NCI-H82 (cell line): ENCODE results near the gene PROSER2.

Source experiments
- DNase-seq: peaks from one replicate; lab custom pipeline; 2025; lab: John Stamatoyannopoulos, UW

Gene PROSER2

DNA sequence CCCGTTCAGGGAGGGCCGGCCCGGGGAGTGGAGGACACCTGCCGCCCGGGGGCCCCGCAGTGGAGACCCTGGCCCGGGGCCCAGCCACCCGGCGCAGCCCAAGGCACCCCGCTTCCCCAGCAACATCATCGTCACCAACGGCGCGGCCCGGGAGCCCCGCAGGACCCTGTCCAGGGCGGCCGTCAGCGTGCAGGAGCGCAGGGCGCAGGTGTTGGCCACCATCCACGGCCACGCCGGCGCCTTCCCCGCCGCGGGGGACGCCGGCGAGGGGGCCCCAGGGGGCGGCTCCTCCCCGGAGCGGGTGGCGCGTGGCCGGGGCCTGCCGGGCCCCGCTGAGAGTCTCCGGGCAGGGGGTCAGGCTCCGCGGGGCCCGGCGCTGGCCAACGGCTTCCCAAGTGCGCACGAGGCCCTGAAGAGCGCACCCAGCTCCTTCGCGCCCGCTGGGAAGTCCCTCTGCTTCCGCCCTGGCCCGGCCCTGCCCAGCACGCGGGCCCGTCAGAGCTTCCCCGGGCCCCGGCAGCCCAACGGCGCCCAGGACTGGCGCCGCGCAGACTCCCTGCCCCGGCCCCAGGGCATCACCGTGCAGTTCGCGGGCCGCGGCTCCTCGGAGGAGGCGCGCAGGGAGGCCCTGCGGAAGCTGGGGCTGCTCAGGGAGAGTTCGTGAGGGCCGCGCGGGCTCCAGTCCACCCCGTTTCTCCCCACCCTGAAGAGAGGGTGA lies 46.7 kb downstream of the PROSER2 start:
- DNase-seq = no peak

DNA sequence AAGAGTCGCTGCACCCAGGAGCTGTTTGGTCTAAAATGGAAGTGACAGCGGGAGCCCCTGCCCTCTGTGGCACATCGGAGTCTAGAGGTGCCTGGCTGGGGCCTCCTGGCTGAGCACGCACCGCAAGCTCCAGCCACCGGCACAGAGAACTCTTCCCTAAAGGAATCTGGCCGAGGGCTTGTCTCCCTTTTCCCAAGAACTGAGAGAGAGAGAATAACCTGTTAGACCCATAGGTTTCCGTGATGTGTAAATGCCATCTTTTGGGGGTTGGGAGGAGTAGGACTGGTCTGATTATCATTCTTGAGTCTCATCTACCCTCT lies 47.3 kb downstream of the PROSER2 start:
- no peak for DNase-seq

DNA sequence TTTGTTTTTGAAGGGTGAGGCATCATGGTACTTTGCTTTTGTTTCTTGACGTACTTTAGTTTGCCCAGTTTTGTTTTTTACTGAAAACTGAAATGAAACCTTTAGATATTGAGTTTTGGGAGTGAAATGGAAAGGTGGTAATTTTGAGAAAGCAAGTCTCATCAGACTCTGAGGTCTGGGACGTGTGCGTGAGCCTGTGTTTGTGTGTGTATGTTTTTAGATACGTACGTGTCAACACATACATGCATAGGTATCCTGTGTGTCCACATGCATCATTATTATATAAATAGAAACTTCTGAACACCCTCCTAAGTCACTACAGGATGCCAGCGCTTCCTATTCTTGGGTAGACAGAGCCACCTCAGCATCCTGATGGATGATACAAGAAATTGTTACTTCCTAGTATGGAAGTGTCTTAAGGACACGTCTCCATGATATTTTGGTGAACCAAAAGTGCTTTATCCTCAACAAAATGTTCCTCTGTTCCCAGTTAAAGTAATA lies 47.8 kb downstream of the PROSER2 start:
- no peak for DNase-seq

DNA sequence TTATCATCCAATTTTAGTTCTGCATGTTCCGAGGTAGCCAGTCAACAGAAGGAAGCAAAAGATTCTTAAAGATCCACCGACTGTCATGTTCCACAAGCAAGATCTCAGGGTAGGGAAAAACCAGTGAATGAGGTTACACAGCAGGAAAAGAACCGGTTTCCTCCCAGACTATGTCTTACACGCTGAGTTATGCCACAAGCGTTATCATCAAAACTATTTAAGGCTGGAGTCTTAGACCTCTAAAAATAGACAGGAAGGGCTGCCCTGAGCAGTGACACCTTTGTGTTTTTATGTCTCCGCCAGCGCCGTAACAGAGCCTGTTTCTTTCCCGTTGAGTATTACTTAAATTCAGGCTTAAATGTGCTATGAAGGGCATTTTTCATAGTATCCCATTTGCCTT lies 48.3 kb downstream of the PROSER2 start:
- DNase-seq = no peak

DNA sequence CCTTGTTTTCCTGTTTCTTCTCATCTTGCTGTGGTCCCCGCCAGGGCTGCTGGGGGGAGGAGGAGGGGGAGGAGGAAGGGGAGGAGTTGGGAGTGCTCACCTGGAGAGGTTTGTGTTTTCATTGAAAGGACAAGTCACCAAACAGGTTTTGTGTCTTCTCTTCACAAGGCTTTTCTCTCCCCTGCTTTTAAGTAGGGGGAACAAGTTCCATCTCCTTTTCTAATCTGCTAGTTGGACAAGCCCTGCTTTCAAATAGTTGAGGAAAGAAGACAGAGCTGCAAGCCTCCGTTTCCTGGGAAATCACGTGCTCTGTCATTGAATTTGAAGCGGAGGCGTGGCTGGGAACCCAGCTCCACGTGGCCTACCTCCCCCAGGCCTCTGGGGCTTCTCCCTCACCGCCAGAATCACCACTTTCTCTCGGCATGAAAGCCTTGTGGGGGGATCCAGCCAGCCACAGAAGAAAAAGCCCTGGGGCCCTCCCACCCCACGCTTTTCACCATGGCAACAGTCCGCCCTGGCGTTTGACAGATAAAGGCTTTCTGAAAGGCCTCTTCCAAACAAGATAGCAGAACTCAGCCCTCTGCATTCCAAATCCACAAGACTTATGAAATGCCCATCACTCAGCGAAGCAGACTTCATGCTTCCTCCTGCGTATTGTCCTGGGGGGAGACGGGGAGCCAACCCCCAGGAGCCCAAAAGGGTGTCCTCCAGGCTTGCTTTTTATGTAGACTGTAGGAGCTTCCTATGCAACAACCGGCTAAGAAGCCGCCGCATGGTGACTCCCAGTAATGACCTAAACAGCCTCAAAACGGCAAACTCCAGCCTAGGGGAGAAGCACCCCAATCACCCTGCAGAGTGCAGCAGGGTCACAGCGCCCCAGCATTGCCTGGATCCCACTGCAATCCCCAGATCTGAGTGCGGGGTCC lies 51.7 kb downstream of the PROSER2 start:
- DNase-seq = no peak

DNA sequence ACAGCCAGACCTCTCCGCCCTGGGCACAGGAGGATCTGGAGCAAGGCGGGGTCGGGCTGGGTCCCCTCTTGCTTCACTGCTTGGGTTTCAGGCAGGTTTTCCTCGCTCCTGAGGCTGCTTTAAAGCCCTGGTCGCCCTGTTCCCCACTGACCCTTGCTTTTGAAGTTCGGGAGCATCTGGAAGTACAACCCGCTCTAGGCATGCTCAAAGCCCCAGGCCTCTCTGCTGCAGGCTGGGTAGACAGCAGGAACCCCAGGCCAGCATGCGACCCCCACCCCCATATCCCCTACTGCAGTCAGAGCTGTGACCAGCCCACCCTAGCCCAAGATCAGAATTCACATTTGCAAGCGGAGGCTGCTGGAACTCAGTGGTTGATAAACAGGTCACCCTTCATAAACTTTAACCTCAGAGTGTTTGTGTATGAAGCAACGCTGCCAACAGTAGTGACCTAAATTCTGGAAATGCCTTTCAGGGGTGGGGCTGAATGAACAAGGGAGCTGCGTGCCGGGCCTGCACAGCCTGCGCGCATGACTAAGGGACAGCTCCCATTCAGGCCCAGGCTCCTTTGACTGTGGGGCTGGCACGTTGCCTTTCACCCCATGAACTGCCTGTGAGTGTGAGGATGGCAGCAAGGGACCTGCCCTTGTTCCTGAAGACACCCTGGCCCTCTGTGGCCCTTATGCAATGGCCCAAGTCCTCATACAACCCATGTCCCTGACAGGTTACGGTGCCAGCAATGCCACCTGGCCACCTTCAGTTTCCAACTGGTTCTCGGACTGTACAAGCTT lies 52.5 kb downstream of the PROSER2 start:
- DNase-seq = no peak

DNA sequence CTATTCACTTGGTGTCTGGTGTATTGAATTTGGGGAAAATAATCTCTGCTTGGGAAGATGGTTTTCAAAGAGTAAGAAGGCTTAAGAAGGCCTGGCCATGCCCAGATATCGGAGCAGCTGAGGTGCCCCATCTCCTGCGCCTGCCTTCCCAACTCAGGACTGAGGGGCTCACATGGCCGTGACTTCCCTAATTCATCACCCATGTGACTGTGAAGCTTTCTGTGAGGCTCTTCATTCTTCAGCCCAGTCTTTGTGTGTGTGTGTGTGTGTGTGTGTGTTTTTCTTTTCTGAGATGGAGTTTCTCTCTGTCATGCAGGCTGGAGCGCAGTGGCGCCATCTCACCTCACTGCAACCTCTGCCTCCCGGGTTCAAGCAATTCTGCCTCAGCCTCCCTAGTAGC lies 53.2 kb downstream of the PROSER2 start:
- DNase-seq = no peak

DNA sequence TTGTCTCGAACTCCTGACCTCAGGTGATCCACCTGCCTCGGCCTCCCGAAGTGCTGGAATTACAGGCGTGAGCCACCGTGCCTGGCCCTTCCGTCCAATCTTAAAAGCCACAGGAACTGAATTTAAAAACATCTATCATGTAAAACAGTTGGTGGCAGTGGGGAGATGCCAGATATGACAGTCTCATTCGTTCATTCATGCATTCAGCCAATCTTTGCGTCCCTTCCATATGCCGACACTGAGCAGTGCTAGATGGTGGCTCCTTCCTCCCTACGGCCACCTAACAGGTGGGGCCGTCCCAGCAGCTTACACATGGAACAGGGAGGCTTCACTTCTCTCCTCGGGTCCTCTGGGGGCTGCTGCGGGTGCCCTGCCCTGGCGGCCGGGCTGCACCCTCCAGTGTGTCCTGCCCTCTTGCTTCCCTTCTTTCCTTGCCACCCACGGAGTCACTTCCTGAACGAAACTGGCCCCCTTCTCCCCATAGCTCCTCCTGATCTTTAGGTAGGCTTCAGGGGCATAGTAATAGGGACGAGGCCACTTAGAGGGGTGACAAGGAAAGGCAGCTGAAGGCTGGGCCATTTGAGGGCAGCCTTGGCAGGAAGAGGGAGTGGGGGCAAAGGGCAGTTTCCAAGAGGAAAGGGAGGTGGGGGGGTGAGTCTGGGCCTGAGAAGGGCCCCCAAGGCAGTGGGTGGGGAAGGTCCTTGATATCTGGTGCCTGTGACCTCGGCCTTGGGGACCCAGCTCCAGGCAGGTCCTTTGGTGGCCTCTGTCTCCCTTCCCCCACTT lies 53.8 kb downstream of the PROSER2 start:
- DNase-seq = no peak

DNA sequence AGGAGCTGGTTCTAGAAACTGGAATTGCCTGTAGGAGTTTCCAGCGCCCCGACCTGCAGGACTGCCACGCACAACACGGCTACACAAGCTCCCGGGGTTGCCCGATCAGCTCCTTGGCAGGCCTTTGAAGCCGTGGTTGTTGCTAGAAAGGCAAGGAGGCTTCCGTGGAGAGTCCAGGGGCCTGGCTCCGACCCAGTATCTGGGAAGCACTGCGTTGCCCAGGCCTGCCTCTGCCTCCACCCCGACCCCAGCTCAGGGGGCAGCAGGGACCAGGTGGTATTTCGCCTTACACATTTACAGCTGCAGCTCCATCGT lies 54.4 kb downstream of the PROSER2 start:
- DNase-seq = no peak

DNA sequence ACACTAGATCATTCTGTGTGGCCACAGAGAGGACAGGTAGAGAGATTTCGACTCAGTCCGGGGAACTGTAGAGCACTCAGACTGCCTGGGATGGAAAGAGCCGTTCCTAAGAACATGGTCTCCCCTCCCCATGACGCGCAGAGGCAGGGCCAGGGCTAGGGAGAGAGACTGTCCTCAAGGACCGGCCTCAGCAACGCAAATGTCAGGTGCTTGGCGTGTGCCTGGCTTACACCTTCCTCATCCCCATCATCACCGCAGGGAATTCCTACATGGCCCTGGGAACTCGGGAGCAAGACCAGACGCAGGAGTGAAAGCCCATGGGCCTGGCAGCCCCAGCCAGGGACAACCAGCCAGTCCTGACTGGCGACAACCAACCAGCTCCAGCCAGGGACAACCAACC lies 55.6 kb downstream of the PROSER2 start:
- DNase-seq = no peak

DNA sequence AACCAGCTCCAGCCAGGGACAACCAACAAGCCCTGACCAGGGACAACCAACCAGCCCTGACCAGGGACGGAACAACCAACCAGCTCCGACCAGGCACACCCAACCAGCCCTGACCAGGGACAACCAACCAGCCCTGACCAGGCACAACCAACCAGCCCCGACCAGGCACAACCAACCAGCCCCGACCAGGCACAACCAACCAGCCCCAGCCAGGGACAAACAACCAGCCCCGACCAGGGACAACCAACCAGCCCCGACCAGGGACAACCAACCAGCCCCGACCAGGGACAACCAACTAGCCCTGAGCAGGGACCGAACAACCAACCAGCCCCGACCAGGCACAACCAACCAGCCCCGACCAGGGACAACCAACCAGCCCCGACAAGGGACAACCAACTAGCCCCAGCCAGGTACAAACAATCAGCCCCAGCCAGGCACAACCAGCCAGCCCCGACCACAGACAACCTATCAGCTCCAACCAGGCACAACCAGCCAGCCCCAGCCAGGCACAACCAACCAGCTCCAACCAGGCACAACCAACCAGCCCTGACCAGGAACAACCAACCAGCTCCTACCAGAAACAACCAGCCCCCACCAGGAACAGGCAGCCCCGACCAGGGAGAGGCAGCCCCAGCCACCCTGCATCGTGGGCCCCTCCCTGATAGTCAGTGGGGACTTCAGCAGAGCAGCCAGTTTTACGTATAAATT lies 56.4 kb downstream of the PROSER2 start:
- DNase-seq = no peak

DNA sequence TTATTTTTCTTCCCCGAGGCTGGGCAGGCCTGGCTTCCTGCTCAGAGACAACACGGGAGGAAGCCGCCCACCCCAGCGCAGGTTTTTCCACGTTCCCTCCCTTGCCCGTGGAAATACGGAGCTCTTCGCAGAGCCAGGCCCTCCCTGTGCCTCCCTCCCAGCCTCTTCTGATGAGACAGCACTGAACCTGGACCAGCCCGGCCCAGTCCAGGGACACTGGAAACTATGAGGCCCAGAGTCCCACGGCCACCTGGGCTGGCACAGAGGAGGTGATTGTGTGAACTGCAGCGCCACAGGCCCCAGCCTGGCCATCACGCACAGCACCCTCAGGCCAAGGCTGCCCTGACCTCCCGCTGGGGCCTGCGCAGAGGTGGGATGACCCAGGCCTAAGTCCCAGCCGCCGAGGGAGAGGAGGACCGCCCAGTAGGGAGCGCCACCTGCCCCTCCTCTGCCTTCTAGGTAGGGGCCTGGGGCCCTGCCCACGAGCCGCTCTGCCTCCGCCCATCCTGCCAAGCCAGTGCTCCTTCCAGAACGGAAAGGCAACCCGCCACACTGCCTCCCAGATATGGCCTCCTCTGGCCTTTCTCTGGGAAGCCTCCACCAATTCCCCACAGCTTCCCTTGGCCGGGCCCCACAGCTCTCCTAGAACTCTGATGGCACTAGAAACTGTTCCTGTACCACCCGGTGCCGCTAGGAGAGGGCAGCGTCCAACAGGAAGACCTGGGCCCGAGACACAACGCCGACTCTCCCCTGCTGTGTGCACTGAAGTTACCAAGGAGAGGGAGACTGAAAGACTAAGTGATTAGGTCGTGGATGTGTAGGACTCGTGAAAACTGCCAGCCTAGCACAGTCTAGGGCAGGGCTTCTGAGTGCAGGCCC lies 57.2 kb downstream of the PROSER2 start:
- DNase-seq = no peak

DNA sequence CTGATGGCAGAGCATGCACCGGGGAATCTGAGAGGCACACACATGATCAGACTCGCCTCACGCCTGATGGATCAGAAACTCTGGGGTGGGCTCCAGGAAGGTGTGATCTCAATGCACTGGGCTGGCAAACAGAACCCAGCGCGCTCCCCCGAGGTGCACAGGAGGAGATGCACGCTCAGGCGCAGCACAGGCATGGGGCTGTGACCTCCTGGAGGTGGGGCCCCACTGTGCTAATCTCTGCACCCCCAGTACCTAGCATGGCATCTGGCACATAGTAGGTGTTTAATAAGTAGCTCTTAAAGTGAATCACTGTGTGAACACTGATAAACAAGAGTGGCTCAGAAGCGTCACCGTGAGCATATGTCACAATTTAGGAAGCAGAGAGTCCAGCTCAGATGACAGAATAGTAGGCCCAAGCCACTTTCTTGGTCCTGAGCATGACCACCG lies 57.9 kb downstream of the PROSER2 start:
- no peak for DNase-seq

DNA sequence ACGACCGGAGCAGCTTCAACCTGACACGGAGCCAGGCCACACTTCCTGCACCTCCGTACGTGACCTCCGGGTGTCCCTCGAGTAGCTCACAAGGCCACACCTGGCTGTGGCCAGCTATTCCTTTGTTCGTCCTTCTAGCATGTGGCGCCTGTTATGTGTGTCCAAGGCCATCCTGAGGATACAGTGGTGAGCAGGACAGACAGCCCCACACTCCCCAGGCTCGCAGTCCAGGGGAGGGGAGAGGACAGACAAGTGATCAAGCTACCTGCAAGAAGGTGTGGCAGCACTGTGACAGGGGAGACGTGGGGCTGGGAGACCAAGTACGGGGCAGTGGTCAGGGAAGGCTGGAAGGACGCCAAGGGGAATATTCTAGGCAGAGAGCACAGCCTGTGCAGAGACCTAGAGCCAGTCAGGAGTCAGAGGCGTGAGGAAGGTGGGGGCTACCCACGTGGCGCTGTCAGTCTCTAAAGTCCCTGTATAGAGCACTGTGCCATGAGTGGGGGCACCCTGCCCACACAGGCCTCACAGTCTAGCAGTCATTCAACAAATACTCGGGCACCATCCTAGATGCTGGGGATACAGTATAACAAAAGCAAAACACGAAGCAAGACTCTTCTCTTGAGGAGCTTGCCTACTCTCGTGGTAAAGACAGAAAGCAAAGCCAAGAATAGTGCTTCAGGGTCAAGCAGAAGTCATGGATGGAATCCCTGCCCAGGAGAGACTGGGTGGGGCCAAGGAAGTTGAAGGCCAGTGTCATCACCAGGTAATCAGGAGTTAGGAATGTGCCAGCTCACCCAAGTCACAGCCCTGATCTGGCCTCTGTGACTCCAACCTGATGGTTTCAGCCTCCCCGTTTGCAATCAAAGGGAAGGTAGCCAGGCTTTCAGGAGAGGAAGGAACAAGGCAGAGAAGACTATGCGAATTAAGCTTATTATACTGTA lies 58.6 kb downstream of the PROSER2 start:
- no peak for DNase-seq

DNA sequence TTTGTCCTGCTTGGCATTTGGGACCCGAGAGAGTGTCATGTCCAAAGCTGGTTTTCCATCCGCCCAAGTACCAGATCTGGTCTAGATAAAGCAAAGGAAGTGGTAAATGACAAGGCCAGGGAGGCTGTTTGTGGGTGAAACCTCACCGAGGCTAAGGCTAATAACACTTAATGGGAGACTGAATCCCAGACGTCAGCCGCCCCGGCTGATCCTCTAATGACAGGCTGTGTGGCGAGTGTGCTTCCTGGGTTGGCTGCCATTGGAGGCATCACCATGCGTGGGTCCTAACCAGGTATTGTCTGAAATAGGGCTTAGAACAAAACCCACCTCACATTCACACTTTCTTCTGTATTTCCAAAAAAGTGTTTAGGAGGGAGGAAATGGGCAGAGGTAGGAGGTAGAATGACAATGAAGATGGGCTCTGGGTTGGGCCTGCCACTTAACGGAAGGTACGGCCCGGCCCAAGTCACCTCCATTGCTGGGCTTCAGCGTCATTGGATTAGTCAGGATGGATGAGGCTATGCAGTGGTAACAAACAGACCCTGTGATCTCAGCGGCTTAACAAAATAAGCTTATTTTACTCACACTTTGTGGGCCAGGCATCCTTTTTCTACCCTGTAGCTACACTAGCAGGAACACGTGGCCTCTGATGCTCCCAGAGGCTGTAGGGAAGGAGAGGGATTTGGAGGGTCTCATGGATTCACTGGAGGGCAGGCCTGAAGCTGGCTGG lies 59.7 kb downstream of the PROSER2 start:
- DNase-seq = no peak

DNA sequence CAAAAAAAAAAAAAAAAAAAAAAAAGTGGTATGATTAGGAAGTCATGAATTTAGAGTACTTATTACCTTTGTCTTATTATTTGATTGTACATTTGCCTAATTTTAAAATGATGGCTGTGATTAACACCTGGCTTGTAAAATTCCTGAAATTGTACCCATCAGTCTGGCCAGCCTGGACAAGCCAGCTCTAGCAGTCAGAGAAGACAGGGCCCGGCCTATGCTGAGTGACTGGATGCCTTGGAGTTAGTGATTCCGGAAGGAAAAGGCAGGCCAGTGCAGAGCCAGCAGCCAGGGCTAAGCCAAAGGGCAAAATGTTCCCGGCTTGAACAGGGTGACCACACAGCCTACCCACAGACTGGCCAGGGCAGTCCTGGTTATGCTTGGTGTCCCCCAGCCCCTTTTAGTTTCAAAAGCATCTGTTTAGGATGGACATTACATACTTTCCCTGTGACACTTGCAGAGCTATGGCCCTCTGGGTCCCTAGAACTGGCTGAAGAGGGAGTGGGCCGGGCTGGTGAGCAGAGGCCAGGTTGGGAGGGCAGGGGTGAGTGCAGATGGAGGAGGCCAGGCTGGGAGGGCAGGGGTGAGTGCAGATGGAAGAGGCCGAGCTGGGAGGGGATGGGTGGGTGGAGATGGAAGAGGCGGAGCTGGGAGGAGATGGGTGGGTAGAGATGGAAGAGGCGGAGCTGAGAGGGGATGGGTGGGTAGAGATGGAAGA lies 61.7 kb downstream of the PROSER2 start:
- no peak for DNase-seq

DNA sequence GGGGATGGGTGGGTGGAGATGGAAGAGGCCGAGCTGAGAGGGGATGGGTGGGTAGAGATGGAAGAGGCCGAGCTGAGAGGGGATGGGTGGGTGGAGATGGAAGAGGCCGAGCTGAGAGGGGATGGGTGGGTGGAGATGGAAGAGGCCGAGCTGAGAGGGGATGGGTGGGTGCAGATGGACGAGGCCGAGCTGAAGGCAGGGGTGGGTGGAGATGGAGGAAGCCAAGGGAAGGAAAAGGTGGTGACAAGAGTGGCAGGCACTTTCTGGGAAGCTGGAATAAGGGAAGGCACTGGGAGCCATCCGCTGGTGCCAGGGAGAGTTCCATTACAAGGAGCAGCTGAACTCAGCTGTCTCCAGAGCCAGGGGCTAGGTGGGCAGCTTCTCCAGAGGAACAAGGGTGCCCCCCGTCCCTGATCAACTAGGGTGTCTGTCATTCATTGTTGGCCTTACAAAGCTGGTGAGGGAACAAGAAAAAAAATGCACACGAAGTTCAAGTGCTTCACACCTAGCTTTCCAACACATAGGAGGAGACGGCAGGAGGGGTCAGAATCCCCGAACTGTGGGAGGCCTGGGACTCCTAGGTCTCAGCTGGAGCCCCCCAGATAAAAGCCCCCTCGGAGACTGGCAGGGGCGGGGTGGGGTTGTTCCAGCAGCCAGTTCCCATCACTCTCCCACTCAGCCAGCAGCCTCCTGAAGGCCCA lies 62.4 kb downstream of the PROSER2 start:
- no peak for DNase-seq
